Esophagus squamous epithelium (tissue), 5 donors: ENCODE results near the gene DNAAF5. TPM values are rescaled to one million over a fixed set of nuclear protein-coding genes. Genes with fewer than 3 reads are reported as not detected.

Source experiments
- DNase-seq: peaks from one replicate; lab custom pipeline; 2025; lab: John Stamatoyannopoulos, UW
- H3K27ac ChIP-seq, 4 donors: fragments of 200-600 bp; sonication (generic); one replicate each; pipeline ENCODE4 v1.5.1; 2016 to 2019; ENCODE audit warnings: mild to moderate bottlenecking in 1 of 4
- H3K27me3 ChIP-seq, 4 donors: fragments of 200-600 bp; sonication (generic); 1 replicate in 3 of 4; 2 replicates in 1 of 4; pipeline versions ENCODE4 v1.5.1 to v1.6.0; 2017 to 2021; ENCODE audit warnings: antibody characterized with exemption in 1 of 4
- H3K36me3 ChIP-seq, 3 donors: fragments of 200-600 bp; sonication (generic); one replicate each; pipeline ENCODE4 v1.5.1; 2016 to 2019
- H3K4me1 ChIP-seq, 3 donors: fragments of 200-600 bp; sonication (generic); one replicate each; pipeline ENCODE4 v1.5.1; 2017 to 2019
- H3K4me3 ChIP-seq, 4 donors: fragments of 200-600 bp; sonication (generic); 1 replicate in 3 of 4; 2 replicates in 1 of 4; pipeline ENCODE4 v1.5.1; 2016 to 2019; ENCODE audit warnings: mild to moderate bottlenecking in 2 of 4, moderate library complexity in 1 of 4
- H3K9me3 ChIP-seq, 3 donors: fragments of 200-600 bp; sonication (generic); one replicate each; pipeline ENCODE4 v1.5.1; 2016 to 2019
- CTCF ChIP-seq, 6 experiments: fragments of 450-650 bp in 4 of 6; fragments of 200-600 bp in 2 of 6; sonication (generic) in 2 of 6; IDR thresholded peaks; one replicate each; pipeline ENCODE4 v1.5.1; 2016 to 2019; ENCODE audit warnings: antibody characterized with exemption in 6 of 6, mild to moderate bottlenecking in 4 of 6, moderate library complexity in 4 of 6
- POLR2A ChIP-seq, 4 donors: fragments of 450-650 bp; IDR thresholded peaks; one replicate each; pipeline ENCODE4 v1.6.1; 2017; ENCODE audit warnings: antibody characterized with exemption in 4 of 4, mild to moderate bottlenecking in 4 of 4, moderate library complexity in 3 of 4
- WGBS, 2 donors: methylation state at CpG; one replicate each; pipeline ENCODE4 v1.1.5; 2018; 5-methylcytosine and 5-hydroxymethylcytosine counted together
- intact Hi-C: fragments of 100-400 bp; cut with DNase I; formaldehyde crosslinking; loops from one replicate; pipeline ENCODE4 v1.15.0; 2022
- total RNA-seq, 4 donors: library from RNA; depleted of rRNA; stranded (reverse); fragments of >200 nt; gene quantifications; one replicate each; pipeline ENCODE4 v1.1.0, GENCODE V29; 2016
- donor health status: DM: yes; HTN: yes; CAD: no.

DNAAF5 gene
- total RNA-seq, 4 donors from 2014 or later, result 23.7 to 30.1 (median 28.2) TPM

DNA sequence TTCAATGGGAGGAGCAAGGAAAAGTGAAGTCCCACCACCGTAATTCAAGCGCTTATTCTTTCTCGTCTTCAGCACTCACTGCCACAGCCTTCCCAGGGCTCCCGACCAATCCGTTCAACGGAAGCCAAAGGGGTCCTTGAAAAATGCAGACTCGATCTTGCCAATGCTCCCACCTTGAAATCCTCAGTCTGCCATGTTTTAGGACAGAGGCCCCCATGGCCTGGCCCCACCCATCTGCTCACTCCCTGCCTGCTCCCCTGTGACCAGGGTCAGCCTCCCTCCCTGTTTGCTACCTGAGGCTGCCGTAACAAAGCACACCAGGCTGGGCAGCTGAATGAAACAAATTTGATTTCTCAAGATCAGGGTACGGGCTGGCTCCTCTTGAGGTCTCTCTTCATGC lies 3.0 kb upstream of the DNAAF5 start:
- Histone ChIP-seq H3K27ac (no peak overlapping the region), H3K4me3 (no peak overlapping the region), H3K27me3 (no peaks in the 10 kb centered on the region), H3K9me3 (peaks cover 0 to 12% (median 0%) of the 10 kb centered on the region in 3 donors), H3K36me3 (peaks cover 0 to 11% (median 0%) of the 10 kb centered on the region in 3 donors), H3K4me1 (peaks cover 15 to 28% (median 17%) of the 10 kb centered on the region in 3 donors)
- 92 to 95% methylated on average over 6 to 8 of the region's 9 CpGs for WGBS, 2 donors
- intact Hi-C loops, result no loop called here
- DNase-seq, result no peak
- TF ChIP-seq CTCF (IDR thresholded peaks at IDR 0.05) (no peak), POLR2A (IDR thresholded peaks at IDR 0.05) (no peak)

DNA sequence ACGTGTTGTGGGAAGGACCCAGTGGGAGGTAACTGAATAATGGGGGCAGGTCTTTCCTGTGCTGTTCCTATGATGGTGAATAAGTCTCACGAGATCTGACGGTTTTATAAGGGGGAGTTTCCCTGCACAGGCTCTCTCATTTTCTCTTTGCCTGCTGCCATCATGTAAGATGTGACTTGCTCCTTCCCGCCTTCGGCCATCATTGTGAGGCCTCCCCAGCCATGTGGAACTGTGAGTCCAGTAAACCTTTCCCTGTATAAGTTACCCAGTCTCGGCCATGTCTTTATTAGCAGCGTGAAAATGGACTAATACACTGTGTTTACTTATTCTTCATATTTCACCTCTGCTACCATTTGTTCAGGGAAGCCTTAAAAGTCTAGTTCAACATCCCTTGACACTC lies 2.2 kb upstream of the DNAAF5 start:
- no peak for TF ChIP-seq CTCF (IDR thresholded peaks at IDR 0.05)
- no peak for TF ChIP-seq POLR2A (IDR thresholded peaks at IDR 0.05)
- H3K4me3 ChIP-seq, result no peak overlapping the region
- H3K9me3 ChIP-seq, result peaks cover 0 to 12% (median 0%) of the 10 kb centered on the region in 3 donors
- intact Hi-C loops, result no loop called here
- 86 to 97% methylated on average over 7 of the region's 7 CpGs for WGBS, 2 donors
- H3K36me3 ChIP-seq, result peaks cover 0 to 16% (median 0%) of the 10 kb centered on the region in 3 donors
- H3K27me3 ChIP-seq, result no peaks in the 10 kb centered on the region
- H3K4me1 ChIP-seq, result peaks cover 15 to 30% (median 17%) of the 10 kb centered on the region in 3 donors
- H3K27ac ChIP-seq, result no peak overlapping the region
- no peak for DNase-seq

GRCh38 chr7:725223-726005 lies 1.1 kb upstream of the DNAAF5 start:
- 96 to 97% methylated on average over 8 of the region's 8 CpGs for WGBS, 2 donors
- no peak for DNase-seq
- no peak for TF ChIP-seq POLR2A (IDR thresholded peaks at IDR 0.05)
- TF ChIP-seq CTCF (IDR thresholded peaks at IDR 0.05), result no peak
- Histone ChIP-seq H3K36me3 (peaks cover 0 to 27% (median 2%) of the 10 kb centered on the region in 3 donors), H3K4me1 (peaks cover 15 to 30% (median 17%) of the 10 kb centered on the region in 3 donors), H3K4me3 (peak overlapping the region in 3 of 4 donors; percentile 74 to 98 (median 97)), H3K9me3 (peaks cover 0 to 12% (median 0%) of the 10 kb centered on the region in 3 donors), H3K27ac (peak overlapping the region in 1 of 4 donors; percentile 85), H3K27me3 (no peaks in the 10 kb centered on the region)
- intact Hi-C loops, result no loop called here

GRCh38 chr7:726854-727103 lies 280 bp downstream of the DNAAF5 start:
- H3K27me3 ChIP-seq, result no peaks in the 10 kb centered on the region
- peaks cover 0 to 40% (median 6%) of the 10 kb centered on the region in 3 donors for H3K36me3 ChIP-seq
- DNase-seq, result no peak
- TF ChIP-seq CTCF (IDR thresholded peaks at IDR 0.05) (no peak), POLR2A (IDR thresholded peaks at IDR 0.05) (no peak)
- H3K4me3 ChIP-seq, result peak overlapping the region; percentile 74 to 98 (median 96)
- intact Hi-C loops, result no loop called here
- peaks cover 15 to 32% (median 17%) of the 10 kb centered on the region in 3 donors for H3K4me1 ChIP-seq
- WGBS, 2 donors, result no CpG with 5 or more reads among the region's 39 CpGs
- H3K27ac ChIP-seq, result peak overlapping the region; percentile 69 to 85 (median 82)
- peaks cover 0 to 9% (median 0%) of the 10 kb centered on the region in 3 donors for H3K9me3 ChIP-seq

- H3K9me3 ChIP-seq, result peaks cover 0 to 8% (median 0%) of the 10 kb centered on the region in 3 donors
- intact Hi-C loops, result no loop called here
- peaks cover 15 to 37% (median 17%) of the 10 kb centered on the region in 3 donors for H3K4me1 ChIP-seq
- H3K36me3 ChIP-seq, result peaks cover 0 to 42% (median 6%) of the 10 kb centered on the region in 3 donors
- peak within 1 kb of the TSS; percentile 69 to 85 (median 82) for H3K27ac ChIP-seq
- no peak for TF ChIP-seq POLR2A (IDR thresholded peaks at IDR 0.05)
- no peak for TF ChIP-seq CTCF (IDR thresholded peaks at IDR 0.05)
- peak within 1 kb of the TSS; percentile 74 to 98 (median 96) for H3K4me3 ChIP-seq
- 1 to 3% methylated on average over 10 to 12 of the region's 66 CpGs for WGBS, 2 donors
- DNase-seq, result no peak
- H3K27me3 ChIP-seq, result no peaks in the 10 kb centered on the region
Observed at GRCh38 chr7:727104-727805, 756 bp downstream of the DNAAF5 start, which contains the start of gene PRKAR1B. TSS of gene PRKAR1B (minus strand) at chr7:727281. CDS start at chr7:711505, 15,776 bp downstream.
